Epithelial cell of proximal tubule (primary cell): ENCODE results near the gene CZIB. TPM values are rescaled to one million over a fixed set of nuclear protein-coding genes. Genes with fewer than 3 reads are reported as not detected.
A peak's percentile ranks its signal among the peaks of the same experiment; 100 is the strongest.

Experiments used
- DNase-seq: peaks from one replicate; pipeline ENCODE4 v3.0.0-alpha.2; 2011; ENCODE audit warnings: low read depth
- H3K4me3 ChIP-seq: 2 replicates; pipeline ENCODE4 v1.5.1; 2011; ENCODE audit warnings: low read depth, mild to moderate bottlenecking, low read length
- CTCF ChIP-seq: conservative IDR thresholded peaks from 2 replicates; pipeline ENCODE4 v1.5.1; 2012; ENCODE audit warnings: low read depth, mild to moderate bottlenecking, low read length
- total RNA-seq: library from RNA; depleted of rRNA; stranded (reverse); fragments of >200 nt; gene quantifications from 2 replicates; pipeline ENCODE4 v1.2.3, GENCODE V29; 2015

The CZIB gene
- total RNA-seq, 1 donor from 2014 or later: 60.8 TPM

GRCh38 chr1:53182111-53182593 is 38.3 kb downstream of the CZIB start:
- peak; percentile 89 for TF ChIP-seq CTCF
- no peak overlapping the region for H3K4me3 ChIP-seq
- DNase-seq: peak; percentile 35

- H3K4me3 ChIP-seq: no peak overlapping the region
- no peak for TF ChIP-seq CTCF
- no peak for DNase-seq
Measured at GRCh38 chr1:53180951-53181350, 39.5 kb downstream of the CZIB start.

GRCh38 chr1:53180226-53180625 is 40.2 kb downstream of the CZIB start:
- no peak for DNase-seq

GRCh38 chr1:53176452-53177208 is 43.8 kb downstream of the CZIB start:
- DNase-seq: no peak
- H3K4me3 ChIP-seq: no peak overlapping the region
- TF ChIP-seq CTCF: peak; percentile 39

More at GRCh38 chr1:53180226-53180625, 40.2 kb downstream of the CZIB start:
- TF ChIP-seq CTCF: no peak
- no peak overlapping the region for H3K4me3 ChIP-seq

- DNase-seq: no peak
- TF ChIP-seq CTCF: no peak
- no peak overlapping the region for H3K4me3 ChIP-seq
Measured at GRCh38 chr1:53174971-53175913, 45.2 kb downstream of the CZIB start.

GRCh38 chr1:53172426-53173128 is 47.9 kb downstream of the CZIB start:
- no peak overlapping the region for H3K4me3 ChIP-seq
- TF ChIP-seq CTCF: peak; percentile 42
- no peak for DNase-seq
